Activated CD4-positive, alpha-beta T cell treated with anti-CD3 and anti-CD28 coated beads, Interleukin-2, amount 50 U/mL, for 4 hours (primary cell): ENCODE results near the gene PKNOX2.

ENCODE experiments used
- DNase-seq, 2 experiments: peaks; one replicate each; pipeline ENCODE4 v3.0.0-alpha.2; 2020

The PKNOX2 gene

GRCh38 chr11:125369808-125370207, 205.3 kb downstream of the PKNOX2 start:
- no peak for DNase-seq

- DNase-seq, result no peak
Measured at GRCh38 chr11:125370561-125371389, 206.2 kb downstream of the PKNOX2 start.

GRCh38 chr11:125371431-125371935, 206.9 kb downstream of the PKNOX2 start:
- DNase-seq, result no peak

GRCh38 chr11:125372088-125372487, 207.5 kb downstream of the PKNOX2 start:
- no peak for DNase-seq

GRCh38 chr11:125372911-125373310, 208.4 kb downstream of the PKNOX2 start:
- DNase-seq, result no peak

GRCh38 chr11:125373426-125374391, 209.2 kb downstream of the PKNOX2 start:
- DNase-seq, result no peak

- DNase-seq, result no peak
Measured at GRCh38 chr11:125374398-125374797, 209.8 kb downstream of the PKNOX2 start.

GRCh38 chr11:125375146-125375545, 210.6 kb downstream of the PKNOX2 start:
- no peak for DNase-seq

- DNase-seq, result no peak
Measured at GRCh38 chr11:125376117-125376516, 211.6 kb downstream of the PKNOX2 start.

- no peak for DNase-seq
Measured at GRCh38 chr11:125376856-125377255, 212.3 kb downstream of the PKNOX2 start.

- DNase-seq, result no peak
Measured at GRCh38 chr11:125378083-125378482, 213.5 kb downstream of the PKNOX2 start.

GRCh38 chr11:125378571-125378970, 214.0 kb downstream of the PKNOX2 start:
- no peak for DNase-seq

GRCh38 chr11:125379565-125379964, 215.0 kb downstream of the PKNOX2 start:
- DNase-seq, result no peak

- DNase-seq, result no peak
Measured at GRCh38 chr11:125379981-125380380, 215.4 kb downstream of the PKNOX2 start.

- no peak for DNase-seq
Measured at GRCh38 chr11:125380756-125381445, 216.3 kb downstream of the PKNOX2 start.

GRCh38 chr11:125381499-125382044, 217.0 kb downstream of the PKNOX2 start:
- DNase-seq, result no peak

GRCh38 chr11:125382314-125382791, 217.8 kb downstream of the PKNOX2 start:
- no peak for DNase-seq

GRCh38 chr11:125382822-125383221, 218.3 kb downstream of the PKNOX2 start:
- DNase-seq, result no peak

- no peak for DNase-seq
Measured at GRCh38 chr11:125384825-125385224, 220.3 kb downstream of the PKNOX2 start.

GRCh38 chr11:125387901-125388300, 223.3 kb downstream of the PKNOX2 start:
- DNase-seq, result no peak

GRCh38 chr11:125388611-125389010, 224.1 kb downstream of the PKNOX2 start:
- no peak for DNase-seq
